ENCODE data around the gene GALNT3. TPM values are rescaled to one million over a fixed set of nuclear protein-coding genes. Genes with fewer than 3 reads are reported as not detected.

Gene GALNT3
- total RNA-seq, 1 experiment from 2014 or later: not detected

GRCh38 chr2:165811592-165812370, 17.7 kb upstream of the GALNT3 start:
- Histone ChIP-seq H3K27me3 (no peaks in the 10 kb centered on the region), H3K36me3 (no peaks in the 10 kb centered on the region), H3K4me1 (no peaks in the 10 kb centered on the region; the same call in none of the 2 replicates), H3K9me3 (replicated peaks) (no peaks in the 10 kb centered on the region), H3K4me3 (no peak overlapping the region), H3K27ac (no peak overlapping the region)
- DNase-seq: no peak

- H3K27ac ChIP-seq: no peak overlapping the region
- H3K36me3 ChIP-seq: no peaks in the 10 kb centered on the region
- no peaks in the 10 kb centered on the region for H3K9me3 ChIP-seq (replicated peaks)
- H3K4me1 ChIP-seq: no peaks in the 10 kb centered on the region
- no peaks in the 10 kb centered on the region for H3K27me3 ChIP-seq
- DNase-seq: no peak
- no peak overlapping the region for H3K4me3 ChIP-seq
Measured at GRCh38 chr2:165810418-165810817, 16.4 kb upstream of the GALNT3 start.

- H3K4me3 ChIP-seq: no peak overlapping the region
- peaks cover 10% of the 10 kb centered on the region; the same call in 1 of the 2 replicates for H3K4me1 ChIP-seq
- H3K27me3 ChIP-seq: no peaks in the 10 kb centered on the region
- no peaks in the 10 kb centered on the region for H3K36me3 ChIP-seq
- H3K27ac ChIP-seq: no peak overlapping the region
- DNase-seq: no peak
- H3K9me3 ChIP-seq (replicated peaks): no peaks in the 10 kb centered on the region
Measured at GRCh38 chr2:165804719-165805118, 10.7 kb upstream of the GALNT3 start.

GRCh38 chr2:165803123-165803760, 9.2 kb upstream of the GALNT3 start:
- Histone ChIP-seq H3K9me3 (replicated peaks) (no peaks in the 10 kb centered on the region), H3K4me3 (no peak overlapping the region), H3K36me3 (no peaks in the 10 kb centered on the region), H3K27ac (no peak overlapping the region), H3K4me1 (peaks cover 10% of the 10 kb centered on the region; the same call in 1 of the 2 replicates), H3K27me3 (no peaks in the 10 kb centered on the region)
- DNase-seq: peak; percentile 9 to 37

- Histone ChIP-seq H3K4me3 (no peak overlapping the region), H3K27ac (no peak overlapping the region), H3K36me3 (no peaks in the 10 kb centered on the region), H3K4me1 (peaks cover 10% of the 10 kb centered on the region; the same call in 1 of the 2 replicates), H3K9me3 (replicated peaks) (no peaks in the 10 kb centered on the region), H3K27me3 (no peaks in the 10 kb centered on the region)
- no peak for DNase-seq
Measured at GRCh38 chr2:165801176-165801575, 7.1 kb upstream of the GALNT3 start.

GRCh38 chr2:165796819-165797530, 2.9 kb upstream of the GALNT3 start:
- DNase-seq: no peak
- no peaks in the 10 kb centered on the region for H3K9me3 ChIP-seq (replicated peaks)
- no peaks in the 10 kb centered on the region for H3K4me1 ChIP-seq
- no peaks in the 10 kb centered on the region for H3K36me3 ChIP-seq
- H3K4me3 ChIP-seq: no peak overlapping the region
- H3K27me3 ChIP-seq: no peaks in the 10 kb centered on the region
- no peak overlapping the region for H3K27ac ChIP-seq

- Histone ChIP-seq H3K4me3 (no peak overlapping the region), H3K27me3 (no peaks in the 10 kb centered on the region), H3K36me3 (no peaks in the 10 kb centered on the region), H3K4me1 (no peaks in the 10 kb centered on the region), H3K27ac (no peak overlapping the region), H3K9me3 (replicated peaks) (no peaks in the 10 kb centered on the region)
- no peak for DNase-seq
Measured at GRCh38 chr2:165796129-165796528, 2.1 kb upstream of the GALNT3 start.

GRCh38 chr2:165795011-165795410, 964 bp upstream of the GALNT3 start:
- Histone ChIP-seq H3K36me3 (no peaks in the 10 kb centered on the region), H3K27ac (no peak overlapping the region), H3K4me3 (no peak overlapping the region), H3K9me3 (replicated peaks) (no peaks in the 10 kb centered on the region), H3K4me1 (no peaks in the 10 kb centered on the region), H3K27me3 (no peaks in the 10 kb centered on the region)
- no peak for DNase-seq

GRCh38 chr2:165794536-165794928, 485 bp upstream of the GALNT3 start:
- H3K36me3 ChIP-seq: no peaks in the 10 kb centered on the region
- no peak overlapping the region for H3K27ac ChIP-seq
- H3K4me3 ChIP-seq: no peak overlapping the region
- no peaks in the 10 kb centered on the region for H3K27me3 ChIP-seq
- H3K9me3 ChIP-seq (replicated peaks): no peaks in the 10 kb centered on the region
- DNase-seq: no peak
- no peaks in the 10 kb centered on the region for H3K4me1 ChIP-seq

- Histone ChIP-seq H3K9me3 (replicated peaks) (no peaks in the 10 kb centered on the region), H3K27me3 (no peaks in the 10 kb centered on the region), H3K4me1 (no peaks in the 10 kb centered on the region), H3K36me3 (no peaks in the 10 kb centered on the region), H3K27ac (no peak overlapping the region), H3K4me3 (no peak overlapping the region)
- DNase-seq: no peak
Measured at GRCh38 chr2:165793161-165793778, 777 bp downstream of the GALNT3 start.

GRCh38 chr2:165792104-165792454, 2.0 kb downstream of the GALNT3 start:
- Histone ChIP-seq H3K4me3 (no peak overlapping the region), H3K4me1 (no peaks in the 10 kb centered on the region)
- DNase-seq: no peak

GRCh38 chr2:165791421-165792103, 2.5 kb downstream of the GALNT3 start:
- no peak overlapping the region for H3K27ac ChIP-seq
- H3K36me3 ChIP-seq: no peaks in the 10 kb centered on the region

More at GRCh38 chr2:165792104-165792454, 2.0 kb downstream of the GALNT3 start:
- no peak overlapping the region for H3K27ac ChIP-seq
- no peaks in the 10 kb centered on the region for H3K27me3 ChIP-seq
- no peaks in the 10 kb centered on the region for H3K9me3 ChIP-seq (replicated peaks)
- H3K36me3 ChIP-seq: no peaks in the 10 kb centered on the region

GRCh38 chr2:165790466-165790865, 3.6 kb downstream of the GALNT3 start:
- H3K9me3 ChIP-seq (replicated peaks): no peaks in the 10 kb centered on the region
- H3K4me3 ChIP-seq: no peak overlapping the region
- H3K36me3 ChIP-seq: no peaks in the 10 kb centered on the region
- no peak for DNase-seq
- no peak overlapping the region for H3K27ac ChIP-seq
- H3K27me3 ChIP-seq: no peaks in the 10 kb centered on the region
- no peaks in the 10 kb centered on the region for H3K4me1 ChIP-seq

More at GRCh38 chr2:165791421-165792103, 2.5 kb downstream of the GALNT3 start:
- Histone ChIP-seq H3K4me3 (no peak overlapping the region), H3K4me1 (no peaks in the 10 kb centered on the region), H3K9me3 (replicated peaks) (no peaks in the 10 kb centered on the region), H3K27me3 (no peaks in the 10 kb centered on the region)
- DNase-seq: no peak

GRCh38 chr2:165787334-165787733, 6.7 kb downstream of the GALNT3 start:
- no peaks in the 10 kb centered on the region for H3K36me3 ChIP-seq
- no peak overlapping the region for H3K27ac ChIP-seq
- H3K4me1 ChIP-seq: no peaks in the 10 kb centered on the region
- H3K4me3 ChIP-seq: no peak overlapping the region
- H3K27me3 ChIP-seq: no peaks in the 10 kb centered on the region
- H3K9me3 ChIP-seq (replicated peaks): no peaks in the 10 kb centered on the region
- no peak for DNase-seq

Data from SJCRH30 (cell line).